Measurements from ENCODE around the gene ATF3. TPM values are rescaled to one million over a fixed set of nuclear protein-coding genes. Genes with fewer than 3 reads are reported as not detected.

Gene ATF3
- 12.9 and 20.3 TPM in 2 replicates for total RNA-seq

- peak; percentile 100 for DNase-seq (ENCODE audit: low read depth)
- peak within 1 kb of the TSS; percentile 89 for H3K4me3 ChIP-seq (ENCODE audit: low read depth, low read length)
- TF ChIP-seq, protein P1, sequence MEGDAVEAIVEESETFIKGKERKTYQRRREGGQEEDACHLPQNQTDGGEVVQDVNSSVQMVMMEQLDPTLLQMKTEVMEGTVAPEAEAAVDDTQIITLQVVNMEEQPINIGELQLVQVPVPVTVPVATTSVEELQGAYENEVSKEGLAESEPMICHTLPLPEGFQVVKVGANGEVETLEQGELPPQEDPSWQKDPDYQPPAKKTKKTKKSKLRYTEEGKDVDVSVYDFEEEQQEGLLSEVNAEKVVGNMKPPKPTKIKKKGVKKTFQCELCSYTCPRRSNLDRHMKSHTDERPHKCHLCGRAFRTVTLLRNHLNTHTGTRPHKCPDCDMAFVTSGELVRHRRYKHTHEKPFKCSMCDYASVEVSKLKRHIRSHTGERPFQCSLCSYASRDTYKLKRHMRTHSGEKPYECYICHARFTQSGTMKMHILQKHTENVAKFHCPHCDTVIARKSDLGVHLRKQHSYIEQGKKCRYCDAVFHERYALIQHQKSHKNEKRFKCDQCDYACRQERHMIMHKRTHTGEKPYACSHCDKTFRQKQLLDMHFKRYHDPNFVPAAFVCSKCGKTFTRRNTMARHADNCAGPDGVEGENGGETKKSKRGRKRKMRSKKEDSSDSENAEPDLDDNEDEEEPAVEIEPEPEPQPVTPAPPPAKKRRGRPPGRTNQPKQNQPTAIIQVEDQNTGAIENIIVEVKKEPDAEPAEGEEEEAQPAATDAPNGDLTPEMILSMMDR (IDR thresholded peaks at IDR 0.05; ENCODE audit: insufficient read depth, low read depth, low read length) = no peak
Measured at GRCh38 chr1:212608392-212608958, at the start of gene ATF3. Gene ATF3 (plus strand): TSS chr1:212608761. CDS start chr1:212615022, 6,261 bp downstream.

DNA sequence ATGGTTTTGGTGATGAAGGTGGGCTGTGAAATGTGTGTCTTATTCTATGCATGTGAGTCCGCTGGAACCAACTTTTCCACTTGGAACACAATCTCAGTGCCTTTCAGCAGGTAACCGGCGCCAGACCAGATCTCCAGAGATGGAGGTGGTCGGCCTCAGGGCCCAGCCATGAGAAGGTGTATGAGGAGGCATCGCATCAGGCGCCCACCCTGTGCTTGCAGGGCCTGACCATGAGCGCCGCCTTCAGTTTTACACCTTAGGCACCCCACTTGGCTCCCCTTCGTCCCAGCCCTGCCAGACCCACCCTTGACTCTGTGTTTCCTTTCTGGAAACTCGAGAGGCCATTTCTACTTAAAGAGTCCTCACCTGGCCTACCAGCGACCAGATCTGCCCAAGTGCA lies 48.6 kb upstream of the ATF3 start:
- TF ChIP-seq, protein P1 (IDR thresholded peaks at IDR 0.05; ENCODE audit: insufficient read depth, low read depth, low read length) = no peak
- no peak for DNase-seq (ENCODE audit: low read depth)

DNA sequence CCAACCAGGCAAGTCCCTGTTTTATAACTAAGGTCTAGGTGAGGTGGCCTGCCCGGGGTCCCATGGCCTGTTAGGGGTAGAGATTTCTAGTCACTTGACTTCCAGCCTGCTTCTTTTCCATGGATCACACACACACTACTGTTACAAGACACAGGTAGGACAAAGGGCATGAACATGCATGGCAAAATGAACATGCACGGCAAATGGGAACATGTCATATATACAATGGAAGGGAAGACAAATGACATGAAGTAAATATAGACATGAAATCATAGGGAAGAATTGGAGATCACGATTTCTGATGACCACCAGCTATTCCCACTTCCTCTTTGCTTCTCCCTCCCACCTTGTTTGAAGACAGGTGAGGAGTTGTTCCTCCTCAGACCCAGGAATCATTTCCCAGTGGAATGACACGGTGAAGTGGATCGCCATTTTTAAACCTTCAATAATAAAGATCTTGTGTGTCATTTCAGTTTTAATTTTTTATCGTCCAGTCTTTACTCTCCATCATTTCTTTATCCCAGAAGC lies 47.6 kb upstream of the ATF3 start:
- TF ChIP-seq, protein P1 (IDR thresholded peaks at IDR 0.05; ENCODE audit: insufficient read depth, low read depth, low read length) = no peak
- no peak for DNase-seq (ENCODE audit: low read depth)
- no peak overlapping the region for H3K4me3 ChIP-seq (ENCODE audit: low read depth, low read length)

More for the DNA sequence above, 48.6 kb upstream of the ATF3 start:
- H3K4me3 ChIP-seq (ENCODE audit: low read depth, low read length) = no peak overlapping the region

- peak; percentile 55 for DNase-seq (ENCODE audit: low read depth)
- no peak overlapping the region for H3K4me3 ChIP-seq (ENCODE audit: low read depth, low read length)
- TF ChIP-seq, protein P1 (IDR thresholded peaks at IDR 0.05; ENCODE audit: insufficient read depth, low read depth, low read length) = no peak
Measured at GRCh38 chr1:212561501-212561931, 47.0 kb upstream of the ATF3 start.

DNA sequence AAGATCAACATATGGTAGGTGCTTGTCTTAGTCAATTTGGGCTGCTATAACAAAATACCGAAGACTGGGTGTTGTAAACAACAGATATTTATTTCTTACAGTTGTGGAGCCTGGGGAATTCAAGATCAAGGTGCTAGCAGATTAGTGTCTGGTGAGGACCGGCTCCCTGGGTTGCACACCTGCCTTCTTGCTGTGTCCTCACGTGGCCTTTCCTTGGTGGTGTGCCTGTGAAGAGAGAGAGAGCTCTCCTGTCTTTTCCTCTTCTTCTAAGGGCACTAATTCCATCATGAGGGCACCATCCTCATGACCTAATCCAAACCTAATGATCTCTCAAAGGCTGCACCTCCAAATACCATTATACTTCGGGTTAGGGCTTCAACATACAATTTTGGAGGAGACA lies 45.8 kb upstream of the ATF3 start:
- no peak for DNase-seq (ENCODE audit: low read depth)
- no peak overlapping the region for H3K4me3 ChIP-seq (ENCODE audit: low read depth, low read length)
- TF ChIP-seq, protein P1 (IDR thresholded peaks at IDR 0.05; ENCODE audit: insufficient read depth, low read depth, low read length) = no peak

DNA sequence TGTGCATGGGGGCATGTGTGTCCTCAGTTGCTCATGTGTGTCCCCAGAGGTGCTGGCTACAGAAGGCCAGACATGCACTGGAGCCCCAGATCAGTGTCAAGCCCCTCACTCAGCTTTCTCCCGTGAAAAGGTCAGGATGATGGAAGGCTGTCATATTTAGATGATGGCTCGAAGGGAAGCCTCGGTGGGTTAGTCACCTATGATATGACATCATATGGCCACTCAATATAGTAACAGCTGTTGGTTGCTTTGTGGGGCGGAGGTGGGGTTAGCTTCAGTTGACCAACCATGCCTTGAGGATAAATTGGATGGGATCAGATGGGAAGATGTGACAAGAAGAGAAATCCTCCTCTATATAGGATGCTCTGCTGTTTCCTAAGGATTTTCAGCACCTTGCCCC lies 43.5 kb upstream of the ATF3 start:
- DNase-seq (ENCODE audit: low read depth) = no peak
- TF ChIP-seq, protein P1 (IDR thresholded peaks at IDR 0.05; ENCODE audit: insufficient read depth, low read depth, low read length) = no peak
- H3K4me3 ChIP-seq (ENCODE audit: low read depth, low read length) = no peak overlapping the region
